ENCODE measurements around the gene SORL1-AS1.

SORL1-AS1 gene

GRCh38 chr11:121478226-121478894 lies 25.6 kb upstream of the SORL1-AS1 start:
- no peak for TF ChIP-seq USF2 (IDR thresholded peaks at IDR 0.05; ENCODE audit: borderline replicate concordance, low read depth, low read length)
- TF ChIP-seq, protein P1, sequence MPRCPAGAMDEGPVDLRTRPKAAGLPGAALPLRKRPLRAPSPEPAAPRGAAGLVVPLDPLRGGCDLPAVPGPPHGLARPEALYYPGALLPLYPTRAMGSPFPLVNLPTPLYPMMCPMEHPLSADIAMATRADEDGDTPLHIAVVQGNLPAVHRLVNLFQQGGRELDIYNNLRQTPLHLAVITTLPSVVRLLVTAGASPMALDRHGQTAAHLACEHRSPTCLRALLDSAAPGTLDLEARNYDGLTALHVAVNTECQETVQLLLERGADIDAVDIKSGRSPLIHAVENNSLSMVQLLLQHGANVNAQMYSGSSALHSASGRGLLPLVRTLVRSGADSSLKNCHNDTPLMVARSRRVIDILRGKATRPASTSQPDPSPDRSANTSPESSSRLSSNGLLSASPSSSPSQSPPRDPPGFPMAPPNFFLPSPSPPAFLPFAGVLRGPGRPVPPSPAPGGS (IDR thresholded peaks at IDR 0.05; ENCODE audit: borderline replicate concordance, insufficient read depth, low read depth, low read length, poor library complexity, severe bottlenecking): peak; percentile 94
- peak; percentile 20 for TF ChIP-seq PBX3 (IDR thresholded peaks at IDR 0.05; ENCODE audit: insufficient replicate concordance, low read depth, low read length)
- TF ChIP-seq POLR2A (IDR thresholded peaks at IDR 0.05; ENCODE audit: low read depth, low read length): peak; percentile 38; the same call in 1 of the 2 replicates
- no peak for TF ChIP-seq ZZZ3 (IDR thresholded peaks at IDR 0.05; ENCODE audit: control insufficient read depth, insufficient read length, low read depth)
- no peak for TF ChIP-seq RELA (IDR thresholded peaks at IDR 0.05; ENCODE audit: borderline replicate concordance, partially characterized antibody)
- TF ChIP-seq PAX5 (IDR thresholded peaks at IDR 0.05; ENCODE audit: borderline replicate concordance, low read depth, low read length): no peak
- TF ChIP-seq HDGF (IDR thresholded peaks at IDR 0.05): 0 out of 2 replicates have a peak, but pooled peaks have one; percentile 48
- TF ChIP-seq NR2C2 (IDR thresholded peaks at IDR 0.05; ENCODE audit: borderline replicate concordance, control insufficient read depth, insufficient read length, low read depth): peak; percentile 49
- POLR2A ChIA-PET: interaction anchor here (0.7 kb wide), 1 partner anchor 183 kb away, joined by 3 read pairs; no protein-coding TSS in a partner anchor
- CTCF ChIA-PET: interaction anchor here (0.6 to 0.7 kb wide), 2 partner anchors 28 to 97 kb away, joined by 3 read pairs; no protein-coding TSS in a partner anchor
- Histone ChIP-seq H3K27ac (ENCODE audit: control insufficient read depth, insufficient read depth) (no peak overlapping the region), H3K4me1 (ENCODE audit: control insufficient read depth, insufficient read depth, low read length) (peaks cover 37% of the 10 kb centered on the region), H3K4me3 (no peak overlapping the region), H3K9ac (ENCODE audit: control insufficient read depth, insufficient read depth, low read length) (no peak overlapping the region), H3K79me2 (ENCODE audit: control insufficient read depth, insufficient read depth, low read length) (peaks cover 58% of the 10 kb centered on the region), H4K20me1 (ENCODE audit: control insufficient read depth, insufficient read depth) (no peaks in the 10 kb centered on the region; the same call in none of the 2 replicates), H3K27me3 (replicated peaks in 1 of 2; ENCODE audit: control insufficient read depth in 2 of 2, insufficient read depth in 2 of 2, low read length in 1 of 2) (no peaks in the 10 kb centered on the region), H3K4me2 (ENCODE audit: control insufficient read depth, insufficient read depth) (no peak overlapping the region), H2AFZ (ENCODE audit: control insufficient read depth, low read depth, low read length) (no peak overlapping the region), H3K9me3 (replicated peaks; ENCODE audit: control insufficient read depth, insufficient read depth, low read length) (no peaks in the 10 kb centered on the region), H3K36me3 (ENCODE audit: control insufficient read depth in 2 of 2, insufficient read depth in 2 of 2, low read length in 1 of 2) (peaks cover 37 to 44% of the 10 kb centered on the region in 2 experiments)
- DNase-seq (ENCODE audit: low read depth, low spot score) (no peak), ATAC-seq (no peak), FAIRE-seq (no peak)
- 97% methylated on average over 18 of the region's 18 CpGs for WGBS (ENCODE audit: insufficient coverage, insufficient replicate concordance, low lambda C conversion rate, missing lambda C conversion rate)
- SMC1A ChIA-PET (ENCODE audit: uncharacterized antibody, unreplicated experiment): interaction anchor here (3.4 kb wide), 1 partner anchor 16 kb away, joined by 18 read pairs; no protein-coding TSS in a partner anchor
- in situ Hi-C loops (cut with MboI) (no loop called here), intact Hi-C loops (cut with micrococcal nuclease; ENCODE audit: unreplicated experiment) (no loop called here)
- RAD21 ChIA-PET (ENCODE audit: unreplicated experiment): no interaction called here
- BruUV-seq (replicated peaks): no TSS peak
